BE2C (cell line): ENCODE data around the gene SEMA3D.
A peak's percentile ranks its signal among the peaks of the same experiment; 100 is the strongest.
"Not testable (repeated sequence)": the region's sequence is repeated elsewhere in the genome, so short reads cannot be mapped to it uniquely, and the experiment has no call there.

ENCODE experiments used
- DNase-seq: peaks from one replicate; pipeline ENCODE4 v3.0.0-alpha.2; 2020
- H3K27me3 ChIP-seq: fragments of 250-450 bp; sonication (Bioruptor Pico); 2 replicates; pipeline ENCODE4 v1.5.1; 2020; ENCODE audit warnings: mild to moderate bottlenecking
- H3K36me3 ChIP-seq: fragments of 250-450 bp; sonication (Bioruptor Pico); 2 replicates; pipeline ENCODE4 v1.5.1; 2020; ENCODE audit warnings: mild to moderate bottlenecking
- H3K4me1 ChIP-seq: fragments of 250-450 bp; sonication (Bioruptor Pico); 2 replicates; pipeline ENCODE4 v1.5.1; 2020
- H3K4me3 ChIP-seq: 2 replicates; pipeline ENCODE4 v1.5.1; 2011; ENCODE audit warnings: low read depth, low read length
- H3K9me3 ChIP-seq: fragments of 250-450 bp; sonication (Bioruptor Pico); 2 replicates; pipeline ENCODE4 v1.5.1; 2020
- CTCF ChIP-seq: IDR thresholded peaks from 2 replicates; pipeline ENCODE4 v1.5.1; 2012; ENCODE audit warnings: mild to moderate bottlenecking, low read depth, low read length

Gene SEMA3D

GRCh38 chr7:85000735-85001350, 186.0 kb downstream of the SEMA3D start:
- TF ChIP-seq CTCF, result no peak
- H3K4me3 ChIP-seq, result no peak overlapping the region
- no peaks in the 10 kb centered on the region for H3K9me3 ChIP-seq
- peaks cover 12% of the 10 kb centered on the region for H3K4me1 ChIP-seq
- H3K36me3 ChIP-seq, result no peaks in the 10 kb centered on the region
- H3K27me3 ChIP-seq, result no peaks in the 10 kb centered on the region
- peak; percentile 54 for DNase-seq

GRCh38 chr7:84999450-84999849, 187.4 kb downstream of the SEMA3D start:
- H3K27me3 ChIP-seq, result no peaks in the 10 kb centered on the region
- no peak overlapping the region for H3K4me3 ChIP-seq
- TF ChIP-seq CTCF, result no peak
- H3K9me3 ChIP-seq, result no peaks in the 10 kb centered on the region
- DNase-seq, result no peak
- no peaks in the 10 kb centered on the region for H3K36me3 ChIP-seq
- peaks cover 12% of the 10 kb centered on the region for H3K4me1 ChIP-seq

- H3K4me3 ChIP-seq, result no peak overlapping the region
- no peak for DNase-seq
- TF ChIP-seq CTCF, result peak; percentile 30
- H3K27me3 ChIP-seq, result no peaks in the 10 kb centered on the region
- H3K36me3 ChIP-seq, result no peaks in the 10 kb centered on the region
- peaks cover 12% of the 10 kb centered on the region for H3K4me1 ChIP-seq
- no peaks in the 10 kb centered on the region for H3K9me3 ChIP-seq
Observed at GRCh38 chr7:84998665-84999064, 188.2 kb downstream of the SEMA3D start.

GRCh38 chr7:84997626-84998025, 189.2 kb downstream of the SEMA3D start:
- no peak for TF ChIP-seq CTCF
- no peaks in the 10 kb centered on the region for H3K27me3 ChIP-seq
- no peaks in the 10 kb centered on the region for H3K36me3 ChIP-seq
- no peak overlapping the region for H3K4me3 ChIP-seq
- H3K4me1 ChIP-seq, result peaks cover 12% of the 10 kb centered on the region
- no peak for DNase-seq
- no peaks in the 10 kb centered on the region for H3K9me3 ChIP-seq

GRCh38 chr7:84992954-84993353, 193.9 kb downstream of the SEMA3D start:
- DNase-seq, H3K36me3 ChIP-seq, H3K4me1 ChIP-seq, H3K27me3 ChIP-seq, H3K9me3 ChIP-seq, H3K4me3 ChIP-seq: not testable (repeated sequence)

GRCh38 chr7:84985073-84985784, 201.6 kb downstream of the SEMA3D start:
- Histone ChIP-seq H3K4me3 (no peak overlapping the region), H3K9me3 (no peaks in the 10 kb centered on the region), H3K27me3 (no peaks in the 10 kb centered on the region), H3K4me1 (peaks cover 4% of the 10 kb centered on the region; the same call in 1 of the 2 replicates), H3K36me3 (no peaks in the 10 kb centered on the region)
- DNase-seq, result no peak
- TF ChIP-seq CTCF, result no peak
